ENCODE data around the gene TADA3.

TADA3 gene

DNA sequence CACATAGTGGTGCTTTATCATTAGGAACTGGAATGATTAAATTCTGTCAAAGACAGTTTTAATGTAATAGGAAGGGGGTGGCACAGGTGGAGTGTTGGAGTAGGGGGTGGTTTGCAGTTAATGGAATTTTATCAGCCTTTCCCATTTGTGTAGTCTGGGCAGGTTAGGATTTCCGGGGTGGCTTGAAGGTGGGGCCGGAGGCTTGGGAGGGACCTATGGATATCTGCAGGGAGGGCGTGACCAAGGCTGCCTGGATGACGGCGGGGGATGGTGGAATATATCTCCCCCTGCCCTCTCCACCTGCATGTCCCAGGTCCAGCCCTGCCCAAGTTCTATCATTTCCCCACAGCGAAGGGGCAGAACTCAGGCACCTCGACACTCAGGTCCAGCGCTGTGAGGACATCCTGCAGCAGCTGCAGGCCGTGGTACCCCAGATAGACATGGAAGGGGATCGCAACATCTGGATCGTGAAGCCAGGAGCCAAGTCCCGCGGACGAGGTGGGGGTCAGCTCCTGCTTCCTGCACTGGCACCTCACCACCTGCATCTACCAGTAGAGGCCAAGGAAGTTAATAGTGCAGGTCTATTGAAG, 33.3 kb upstream of the TADA3 start:
- no peak for TF ChIP-seq TAF1 (IDR thresholded peaks at IDR 0.05; ENCODE audit: borderline replicate concordance, insufficient read depth, low read length)
- no peak for TF ChIP-seq SIN3A (IDR thresholded peaks at IDR 0.05; ENCODE audit: borderline replicate concordance, insufficient read depth, low read length)
- no peak for TF ChIP-seq POLR2AphosphoS5 (IDR thresholded peaks at IDR 0.05; ENCODE audit: low read depth, low read length)
- TF ChIP-seq, protein P1, sequence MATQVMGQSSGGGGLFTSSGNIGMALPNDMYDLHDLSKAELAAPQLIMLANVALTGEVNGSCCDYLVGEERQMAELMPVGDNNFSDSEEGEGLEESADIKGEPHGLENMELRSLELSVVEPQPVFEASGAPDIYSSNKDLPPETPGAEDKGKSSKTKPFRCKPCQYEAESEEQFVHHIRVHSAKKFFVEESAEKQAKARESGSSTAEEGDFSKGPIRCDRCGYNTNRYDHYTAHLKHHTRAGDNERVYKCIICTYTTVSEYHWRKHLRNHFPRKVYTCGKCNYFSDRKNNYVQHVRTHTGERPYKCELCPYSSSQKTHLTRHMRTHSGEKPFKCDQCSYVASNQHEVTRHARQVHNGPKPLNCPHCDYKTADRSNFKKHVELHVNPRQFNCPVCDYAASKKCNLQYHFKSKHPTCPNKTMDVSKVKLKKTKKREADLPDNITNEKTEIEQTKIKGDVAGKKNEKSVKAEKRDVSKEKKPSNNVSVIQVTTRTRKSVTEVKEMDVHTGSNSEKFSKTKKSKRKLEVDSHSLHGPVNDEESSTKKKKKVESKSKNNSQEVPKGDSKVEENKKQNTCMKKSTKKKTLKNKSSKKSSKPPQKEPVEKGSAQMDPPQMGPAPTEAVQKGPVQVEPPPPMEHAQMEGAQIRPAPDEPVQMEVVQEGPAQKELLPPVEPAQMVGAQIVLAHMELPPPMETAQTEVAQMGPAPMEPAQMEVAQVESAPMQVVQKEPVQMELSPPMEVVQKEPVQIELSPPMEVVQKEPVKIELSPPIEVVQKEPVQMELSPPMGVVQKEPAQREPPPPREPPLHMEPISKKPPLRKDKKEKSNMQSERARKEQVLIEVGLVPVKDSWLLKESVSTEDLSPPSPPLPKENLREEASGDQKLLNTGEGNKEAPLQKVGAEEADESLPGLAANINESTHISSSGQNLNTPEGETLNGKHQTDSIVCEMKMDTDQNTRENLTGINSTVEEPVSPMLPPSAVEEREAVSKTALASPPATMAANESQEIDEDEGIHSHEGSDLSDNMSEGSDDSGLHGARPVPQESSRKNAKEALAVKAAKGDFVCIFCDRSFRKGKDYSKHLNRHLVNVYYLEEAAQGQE (IDR thresholded peaks at IDR 0.05; ENCODE audit: insufficient read depth in 1 of 2, low read depth in 2 of 2, low read length in 2 of 2): no peak
- TF ChIP-seq FOXP2 (optimal IDR thresholded peaks at IDR 0.05; ENCODE audit: borderline replicate concordance, extremely low read depth, extremely low read length, insufficient read depth): no peak

GRCh38 chr3:9820946-9821345, 28.7 kb upstream of the TADA3 start:
- TF ChIP-seq SIN3A (IDR thresholded peaks at IDR 0.05; ENCODE audit: borderline replicate concordance, insufficient read depth, low read length): no peak
- no peak for TF ChIP-seq FOXP2 (optimal IDR thresholded peaks at IDR 0.05; ENCODE audit: borderline replicate concordance, extremely low read depth, extremely low read length, insufficient read depth)
- no peak for TF ChIP-seq POLR2AphosphoS5 (IDR thresholded peaks at IDR 0.05; ENCODE audit: low read depth, low read length)
- TF ChIP-seq, protein P1 (IDR thresholded peaks at IDR 0.05; ENCODE audit: insufficient read depth in 1 of 2, low read depth in 2 of 2, low read length in 2 of 2): no peak
- TF ChIP-seq TAF1 (IDR thresholded peaks at IDR 0.05; ENCODE audit: borderline replicate concordance, insufficient read depth, low read length): no peak

- TF ChIP-seq POLR2AphosphoS5 (IDR thresholded peaks at IDR 0.05; ENCODE audit: low read depth, low read length): no peak
- no peak for TF ChIP-seq TAF1 (IDR thresholded peaks at IDR 0.05; ENCODE audit: borderline replicate concordance, insufficient read depth, low read length)
- no peak for TF ChIP-seq FOXP2 (optimal IDR thresholded peaks at IDR 0.05; ENCODE audit: borderline replicate concordance, extremely low read depth, extremely low read length, insufficient read depth)
- no peak for TF ChIP-seq SIN3A (IDR thresholded peaks at IDR 0.05; ENCODE audit: borderline replicate concordance, insufficient read depth, low read length)
- TF ChIP-seq, protein P1 (IDR thresholded peaks at IDR 0.05; ENCODE audit: insufficient read depth in 1 of 2, low read depth in 2 of 2, low read length in 2 of 2): no peak
Observed at GRCh38 chr3:9820543-9820942, 28.3 kb upstream of the TADA3 start.

DNA sequence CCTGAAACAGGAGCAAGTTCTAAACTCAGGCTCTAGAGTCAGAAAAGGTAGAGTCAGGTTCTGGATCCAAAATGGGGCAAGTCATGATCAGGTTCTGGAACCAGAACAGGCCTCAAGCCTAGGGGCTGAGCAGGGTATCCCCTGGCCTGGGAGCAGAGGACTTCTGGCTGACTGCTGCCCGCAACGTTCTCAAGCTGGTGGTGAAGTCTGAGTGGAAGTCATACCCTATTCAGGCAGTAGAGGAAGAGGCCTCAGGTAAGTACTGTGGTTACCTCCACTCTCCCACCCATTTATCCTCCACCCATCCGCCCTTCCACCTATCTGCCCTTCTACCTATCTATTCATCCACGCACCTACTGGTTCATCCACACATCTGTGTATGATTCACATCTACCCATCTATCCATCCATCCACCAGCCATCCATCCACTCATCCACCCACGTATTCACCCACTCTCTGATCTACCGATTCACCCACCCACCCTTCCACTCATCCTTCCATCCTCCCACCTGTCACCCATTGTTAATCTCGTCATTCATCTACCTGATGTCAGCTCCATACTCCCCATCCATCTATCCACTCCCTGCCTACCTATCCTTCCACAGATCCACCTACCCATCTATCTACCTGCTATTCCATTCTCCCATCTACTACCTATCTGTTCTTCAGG, 26.5 kb upstream of the TADA3 start:
- TF ChIP-seq, protein P1 (IDR thresholded peaks at IDR 0.05; ENCODE audit: insufficient read depth in 1 of 2, low read depth in 2 of 2, low read length in 2 of 2): no peak
- TF ChIP-seq TAF1 (IDR thresholded peaks at IDR 0.05; ENCODE audit: borderline replicate concordance, insufficient read depth, low read length) (no peak), FOXP2 (optimal IDR thresholded peaks at IDR 0.05; ENCODE audit: borderline replicate concordance, extremely low read depth, extremely low read length, insufficient read depth) (no peak), SIN3A (IDR thresholded peaks at IDR 0.05; ENCODE audit: borderline replicate concordance, insufficient read depth, low read length) (no peak), POLR2AphosphoS5 (IDR thresholded peaks at IDR 0.05; ENCODE audit: low read depth, low read length) (no peak)

All from PFSK-1 (cell line).